ENCODE results near the gene ILKAP.
"Not testable (repeated sequence)": the region's sequence is repeated elsewhere in the genome, so short reads cannot be mapped to it uniquely, and the experiment has no call there.

ILKAP gene

DNA sequence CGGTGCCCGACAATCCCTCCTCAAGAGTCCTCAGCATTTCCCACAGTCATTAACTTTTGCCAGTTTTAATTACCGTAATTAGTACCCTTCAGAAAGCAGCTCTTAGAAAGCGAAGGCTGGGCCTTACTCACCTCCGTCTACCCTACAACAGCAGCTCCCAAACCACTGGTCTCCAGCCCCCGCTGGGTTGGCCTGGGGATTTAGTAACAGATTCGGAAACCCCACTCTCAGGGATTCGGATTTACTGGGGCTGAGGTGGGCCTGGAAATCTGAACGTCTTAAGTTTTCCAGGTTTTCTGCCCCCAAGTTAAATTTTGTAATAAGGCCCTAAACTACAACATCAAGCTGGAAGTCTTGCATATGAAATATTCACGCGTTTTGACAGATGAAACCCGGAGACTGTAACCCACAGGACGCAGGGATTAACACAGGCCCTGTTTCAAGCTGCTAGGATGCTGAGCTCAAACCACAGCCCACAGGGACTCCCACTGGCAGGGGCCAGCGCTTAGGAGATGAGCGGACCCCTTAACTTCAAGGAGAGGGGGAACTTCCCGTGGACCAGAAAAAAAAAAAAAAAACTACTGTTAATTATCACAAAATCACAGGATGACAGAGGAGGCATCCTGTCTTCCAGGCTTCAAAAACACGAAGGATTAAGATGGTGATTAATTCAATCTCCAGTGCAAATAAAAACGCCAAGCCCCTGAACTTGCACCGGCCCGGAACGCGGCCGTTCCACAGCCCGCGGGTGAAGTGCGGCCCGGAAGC, 985 bp downstream of the ILKAP start:
- no peak for DNase-seq

DNA sequence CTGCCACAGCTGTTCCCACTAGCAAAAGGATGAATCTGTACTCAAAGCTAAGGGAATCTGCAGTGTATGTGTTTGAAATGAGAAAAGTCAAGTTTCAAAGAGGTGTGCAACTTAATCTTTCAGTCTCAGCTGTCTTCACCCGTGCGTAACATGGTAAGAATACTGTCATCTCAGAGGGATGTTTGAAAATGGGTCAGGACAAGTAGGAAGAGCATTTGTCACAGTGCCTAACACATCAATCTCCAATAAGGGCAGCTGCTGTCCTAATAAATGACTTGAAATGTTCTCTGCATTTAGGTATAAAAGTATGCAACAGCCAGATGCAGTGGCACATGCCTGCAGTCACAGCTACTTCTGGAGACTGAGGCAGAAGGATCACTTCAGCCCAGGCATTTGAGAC, 13.1 kb downstream of the ILKAP start:
- DNase-seq: no peak

- no peak for DNase-seq
Observed at GRCh38 chr2:238187618-238188548, 15.6 kb downstream of the ILKAP start.

GRCh38 chr2:238183821-238184220, 19.7 kb downstream of the ILKAP start:
- DNase-seq: no peak

DNA sequence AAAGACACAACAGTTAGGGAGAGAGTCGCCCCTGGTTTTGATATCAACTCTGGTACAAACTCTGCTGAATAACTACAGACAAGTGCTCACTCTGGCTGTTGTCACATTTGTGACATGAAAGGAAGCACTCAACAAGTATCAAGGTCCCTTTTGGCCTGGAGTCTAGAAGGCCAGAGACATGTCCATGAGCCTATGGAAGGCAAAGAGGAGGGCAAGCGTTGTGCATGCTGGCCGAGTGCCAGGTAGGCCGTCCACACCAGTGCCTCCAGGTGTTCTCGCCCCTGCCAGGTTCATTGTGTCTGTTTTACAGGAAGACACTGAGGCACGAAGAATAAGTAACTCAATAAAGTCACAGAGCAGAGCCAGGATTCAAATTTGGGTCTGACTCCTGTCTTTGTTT, 21.1 kb downstream of the ILKAP start:
- DNase-seq: no peak

DNA sequence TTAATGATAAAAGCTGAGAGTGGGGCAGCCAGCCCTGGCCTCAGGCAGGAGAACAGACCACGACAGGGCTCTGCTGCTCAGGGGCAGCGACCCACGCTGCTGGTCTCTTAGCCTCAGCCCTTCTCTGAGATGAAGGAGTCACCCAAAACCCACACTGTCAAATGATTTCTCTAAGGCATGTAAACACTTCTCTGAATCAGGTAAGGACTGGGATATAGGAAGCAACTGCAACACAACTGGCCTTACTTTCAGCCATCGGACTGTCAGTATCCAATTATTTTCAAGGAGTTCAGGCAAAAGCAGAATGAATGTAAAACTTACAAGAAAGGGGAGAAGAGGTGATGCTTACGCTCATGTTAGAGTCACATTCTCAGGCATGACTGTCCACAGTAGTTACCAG, 22.9 kb downstream of the ILKAP start:
- DNase-seq: no peak

- no peak for DNase-seq
Observed at GRCh38 chr2:238176613-238177012, 26.9 kb downstream of the ILKAP start.

DNA sequence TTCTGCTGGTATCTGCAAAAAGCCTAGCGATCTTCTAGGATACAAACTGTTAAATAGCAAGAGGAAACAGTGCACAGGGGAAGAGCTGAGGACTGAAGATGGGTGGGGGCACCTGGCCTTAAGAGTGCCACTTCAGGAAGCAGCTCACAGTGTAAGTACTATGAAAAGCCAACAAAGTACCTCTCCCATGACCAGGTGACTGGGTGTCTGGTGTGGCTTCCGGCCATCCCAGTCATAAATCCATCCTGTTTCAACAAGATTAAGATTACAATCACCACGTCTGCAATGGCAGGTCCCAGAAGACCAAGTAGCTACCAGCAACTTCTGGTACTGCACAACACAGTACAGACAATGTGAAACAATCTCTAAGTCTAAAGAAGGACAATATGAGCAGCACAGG, 28.8 kb downstream of the ILKAP start:
- no peak for DNase-seq

DNA sequence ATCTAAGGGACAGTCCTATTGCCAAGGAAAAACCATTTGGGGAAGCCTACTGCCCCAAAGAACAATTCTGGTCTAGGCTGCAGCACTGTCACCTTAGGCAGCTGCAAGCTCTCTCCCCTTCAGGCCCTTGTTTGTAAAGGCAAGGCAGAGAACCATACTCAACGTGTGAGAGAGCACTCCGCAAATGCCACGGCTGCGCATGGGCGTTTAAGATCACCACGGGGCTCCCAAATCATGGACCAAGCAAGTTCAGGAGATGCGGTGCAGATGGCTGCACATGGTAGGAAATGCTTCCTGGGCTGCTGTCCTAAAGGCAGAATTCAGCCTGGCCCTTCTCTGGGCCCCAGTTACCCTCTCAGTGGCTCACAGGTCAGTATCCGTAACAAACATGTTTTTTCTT, 29.2 kb downstream of the ILKAP start:
- DNase-seq: no peak

DNA sequence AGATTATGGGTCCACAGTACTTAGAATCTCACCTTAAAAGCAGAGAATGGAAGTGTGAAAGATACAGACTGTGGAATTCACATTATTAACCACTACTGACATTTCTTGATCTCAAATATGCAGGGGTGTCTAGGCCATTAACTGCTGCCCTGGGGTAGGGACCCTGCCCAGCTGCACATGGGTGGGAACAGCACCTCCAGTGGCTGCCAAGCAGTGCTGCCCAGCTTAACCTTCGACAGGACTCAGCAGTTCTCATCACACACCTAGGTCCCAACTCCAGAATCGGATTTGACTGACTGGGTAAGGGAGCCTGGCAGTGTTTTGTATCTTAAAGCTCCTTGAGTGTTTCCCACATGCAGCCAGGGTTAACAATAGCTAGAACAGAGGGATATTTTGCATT, 29.8 kb downstream of the ILKAP start:
- DNase-seq: no peak

GRCh38 chr2:238172439-238172838, 31.1 kb downstream of the ILKAP start:
- DNase-seq: no peak

DNA sequence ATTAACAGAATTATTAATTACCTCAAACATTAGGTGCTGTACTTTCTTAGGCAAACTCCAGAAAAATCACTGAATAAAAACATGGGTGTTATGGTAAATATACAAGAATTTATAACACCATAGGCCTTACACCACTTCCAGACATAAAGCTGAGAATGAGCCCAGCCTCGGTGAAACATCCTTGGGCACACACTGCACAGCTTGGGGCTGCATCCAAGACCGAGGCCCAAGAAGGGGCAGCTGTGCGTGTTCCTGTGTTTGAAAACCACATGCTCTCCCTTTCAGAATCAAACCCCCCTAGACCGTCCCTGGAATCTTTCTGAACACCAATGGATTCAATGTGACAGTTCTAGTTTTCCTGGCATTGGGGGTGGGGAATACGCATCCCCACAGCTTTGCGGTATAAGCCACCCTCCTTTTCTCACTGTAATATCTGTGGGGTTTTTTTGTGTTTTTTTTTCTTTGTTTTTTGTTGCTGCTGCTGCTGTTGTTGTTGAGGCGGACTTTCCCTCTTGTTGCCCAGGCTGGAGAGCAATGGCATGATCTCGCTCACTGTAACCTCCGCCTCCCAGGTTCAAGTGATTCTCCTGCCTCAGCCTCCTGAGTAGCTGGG, 31.8 kb downstream of the ILKAP start:
- DNase-seq: no peak

- not testable (repeated sequence) for DNase-seq
Observed at GRCh38 chr2:238171072-238171431, 32.4 kb downstream of the ILKAP start.

DNA sequence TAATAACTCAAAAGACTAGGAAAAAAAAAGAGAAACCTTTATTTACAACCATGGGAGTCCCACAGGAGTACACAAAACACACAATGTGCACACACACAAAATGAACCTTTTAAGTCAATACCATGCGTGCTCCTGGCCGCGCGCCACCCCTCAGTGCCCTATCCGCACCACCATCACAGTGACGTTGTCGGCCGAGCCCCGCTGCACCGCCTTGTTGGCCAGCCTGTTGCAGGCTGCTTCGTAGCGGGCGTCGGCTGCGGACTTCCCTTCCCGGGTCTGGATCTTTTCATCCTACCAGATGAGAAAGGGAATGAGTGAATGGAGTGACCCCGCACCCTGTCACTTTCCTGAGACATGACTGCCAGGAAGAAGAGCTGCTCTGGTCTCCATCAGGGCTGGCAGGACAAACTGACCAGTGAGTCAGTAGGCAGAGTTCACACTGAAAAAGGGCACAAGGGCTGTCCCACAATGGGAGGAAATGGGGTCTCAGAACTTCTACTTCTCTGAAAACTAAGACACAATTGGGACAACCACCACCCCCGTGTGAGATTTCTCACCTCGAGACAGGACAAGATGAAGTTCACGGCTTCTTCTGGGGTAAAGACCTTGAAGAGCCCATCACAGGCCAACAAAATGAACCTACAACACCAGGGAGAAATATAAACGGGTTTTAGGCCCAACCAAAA, 33.0 kb downstream of the ILKAP start:
- DNase-seq: no peak

DNA sequence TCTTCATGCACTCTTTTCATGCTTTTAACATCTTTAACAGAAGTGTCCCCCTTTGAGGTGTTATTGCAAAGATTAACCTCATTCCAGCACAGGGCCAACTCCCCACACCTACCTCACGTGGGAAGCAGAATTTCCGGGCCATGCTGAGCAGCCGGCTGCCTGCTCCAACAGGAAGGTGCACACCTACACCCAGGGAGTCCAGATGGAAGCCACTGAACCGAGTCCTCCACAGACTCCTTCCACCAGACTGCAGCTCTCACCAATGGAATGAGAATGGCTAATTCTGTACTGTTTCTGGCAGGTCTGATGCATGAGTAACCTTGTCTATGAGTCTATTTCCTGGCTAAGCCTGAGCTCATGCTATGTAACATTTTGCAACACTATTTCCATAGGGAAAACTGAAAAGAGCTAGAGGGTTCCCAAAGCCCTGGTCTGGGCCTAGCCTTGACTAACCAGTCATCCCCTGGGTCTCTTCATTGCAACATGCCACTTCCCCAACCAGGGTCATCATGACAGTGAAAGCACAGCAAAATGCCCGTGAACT, 33.7 kb downstream of the ILKAP start:
- DNase-seq: no peak

DNA sequence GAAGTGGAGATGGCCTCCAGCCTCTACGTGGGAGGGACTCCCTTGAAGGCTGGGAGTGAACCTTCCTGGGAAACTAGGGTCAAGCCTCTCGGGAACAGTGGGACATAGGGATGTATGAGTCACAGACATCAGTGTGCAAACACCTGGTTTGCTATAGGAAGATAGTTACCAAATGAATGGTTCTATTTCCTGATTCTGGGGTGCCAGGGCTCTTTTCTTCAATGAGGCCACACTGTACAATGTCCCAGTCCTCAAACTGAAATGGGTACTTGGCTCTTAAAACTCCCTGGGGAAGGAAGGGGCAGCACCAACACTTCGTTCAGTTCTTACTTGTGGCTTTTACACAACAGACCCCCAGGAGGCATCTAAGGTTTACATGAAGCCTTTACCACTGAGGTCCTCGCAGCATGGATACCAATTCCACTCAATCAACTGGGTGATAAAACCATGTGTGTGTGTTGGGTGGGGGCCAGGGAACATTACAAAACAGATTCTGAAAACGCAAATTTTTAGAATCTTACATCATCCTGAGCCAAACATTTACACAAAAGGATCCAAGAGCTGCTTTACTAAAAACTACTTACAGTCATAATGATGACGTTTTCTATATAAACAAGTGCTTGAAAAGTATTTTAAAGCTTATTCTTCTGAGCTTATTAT, 34.3 kb downstream of the ILKAP start:
- DNase-seq: no peak

DNA sequence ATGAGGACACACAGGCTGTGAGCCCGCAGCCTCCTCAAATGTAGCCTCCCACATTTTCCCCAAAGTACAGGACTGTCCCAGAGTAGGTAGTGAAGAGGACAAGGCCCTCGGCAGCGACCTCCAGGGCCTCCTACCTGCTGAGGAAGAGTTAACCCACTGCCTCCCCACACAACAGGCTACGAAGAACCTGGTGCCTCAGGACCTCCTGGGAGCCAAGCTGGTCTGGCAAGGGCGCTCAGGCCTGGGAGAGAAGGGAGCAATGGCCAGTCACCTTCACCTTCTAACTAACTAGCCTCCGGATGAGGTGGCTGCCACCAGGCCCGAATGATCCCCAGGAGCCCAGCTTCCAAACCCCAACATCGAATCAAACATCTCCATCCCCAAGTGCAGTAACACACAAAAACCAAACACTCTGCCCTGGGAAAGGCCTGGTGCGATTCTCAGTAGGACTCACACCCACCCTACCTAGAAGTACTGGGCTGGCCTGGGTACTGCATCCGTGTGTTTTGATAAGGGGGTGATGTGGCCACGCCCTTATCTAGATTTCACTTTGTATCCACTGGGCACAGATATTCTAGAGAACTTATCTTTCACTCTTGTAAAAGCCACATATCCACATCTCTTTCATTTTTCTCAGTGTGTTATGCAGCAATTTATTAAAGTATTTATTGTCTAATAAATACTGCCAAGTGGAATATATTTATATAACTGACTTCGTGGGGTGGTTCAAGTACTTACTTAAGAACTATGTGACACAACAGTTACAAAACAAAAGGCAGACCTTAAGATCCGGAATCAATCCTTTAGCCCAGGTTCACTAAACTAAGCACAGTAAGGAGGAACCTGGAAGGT, 35.1 kb downstream of the ILKAP start:
- no peak for DNase-seq

GRCh38 chr2:238167761-238168160, 35.7 kb downstream of the ILKAP start:
- no peak for DNase-seq

DNA sequence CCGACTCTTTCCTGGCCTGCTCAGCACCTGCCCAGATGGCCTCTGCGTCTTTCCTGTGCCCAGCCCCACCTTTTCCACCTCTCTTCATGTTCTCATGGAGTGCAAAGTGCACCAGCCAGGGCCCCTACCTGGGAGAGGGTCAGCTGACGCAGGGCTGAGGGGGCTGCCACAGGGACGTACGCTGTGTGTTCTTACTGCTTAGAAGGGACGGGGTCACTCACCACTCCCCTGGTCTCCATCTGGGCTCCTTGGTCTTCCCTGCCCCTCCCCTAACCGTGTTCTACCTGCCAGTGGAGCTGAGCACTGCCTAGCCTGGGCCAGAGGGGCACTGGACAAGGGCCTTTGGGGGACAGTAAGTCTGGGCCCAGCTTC, 36.2 kb downstream of the ILKAP start:
- DNase-seq: no peak

GRCh38 chr2:238166391-238167343, 36.8 kb downstream of the ILKAP start:
- no peak for DNase-seq

Measured in activated gamma-delta T cell (primary cell).